Posterior vena cava (tissue), 2 donors: Measurements from ENCODE around the gene CDK11A. TPM values are rescaled to one million over a fixed set of nuclear protein-coding genes. Genes with fewer than 3 reads are reported as not detected.
"Not testable (repeated sequence)": the region's sequence is repeated elsewhere in the genome, so short reads cannot be mapped to it uniquely, and the experiment has no call there.

Source experiments
- DNase-seq: peaks from one replicate; pipeline ENCODE4 v3.0.0-alpha.2; 2020; ENCODE audit warnings: low spot score
- intact Hi-C, 2 donors: fragments of 100-400 bp; cut with DNase I; formaldehyde crosslinking; loops; one replicate each; pipeline versions ENCODE4 v1.14.1 to v1.14.2; 2022 to 2023
- total RNA-seq, 2 donors: library from RNA; stranded (reverse); fragmentation: NEBNext Ultra II Directional; extraction: Animal tissue kit (Norgen Biotek cat#: 25700); gene quantifications; one replicate each; pipeline ENCODE4 v1.2.1, GENCODE V29; 2021
- donor health status: DM: yes; HTN: yes; CAD: no.
- donor health status: DM: yes; HTN: yes; CAD: no.

CDK11A gene
- total RNA-seq, 2 donors from 2014 or later, result 29.2 to 37.7 TPM

- DNase-seq, result peak; percentile 96
- intact Hi-C loops, result not testable (repeated sequence)
Measured at GRCh38 chr1:1692714-1693647, 31.2 kb downstream of the CDK11A start, which contains the start of gene SLC35E2B. Gene SLC35E2B (minus strand): TSS chr1:1692795. CDS start chr1:1676699, 16,096 bp downstream.

- intact Hi-C loops, result not testable (repeated sequence)
- DNase-seq, result peak; percentile 88
Measured at GRCh38 chr1:1692324-1692713, 31.8 kb downstream of the CDK11A start.

GRCh38 chr1:1691443-1691842 lies 32.7 kb downstream of the CDK11A start:
- DNase-seq, result peak; percentile 10
- intact Hi-C loops, result not testable (repeated sequence)

- DNase-seq, intact Hi-C loops: not testable (repeated sequence)
Measured at GRCh38 chr1:1689526-1689925, 34.6 kb downstream of the CDK11A start.

- intact Hi-C loops, result no loop called here
- peak; percentile 67 for DNase-seq
Measured at GRCh38 chr1:1687846-1688245, 36.3 kb downstream of the CDK11A start.

GRCh38 chr1:1684031-1684681 lies 40.0 kb downstream of the CDK11A start:
- intact Hi-C loops, result no loop called here
- peak; percentile 72 for DNase-seq

GRCh38 chr1:1683104-1683905 lies 40.9 kb downstream of the CDK11A start:
- intact Hi-C loops, result no loop called here
- DNase-seq, result peak; percentile 37

- intact Hi-C loops, result no loop called here
- DNase-seq, result peak; percentile 49
Measured at GRCh38 chr1:1680912-1681273, 43.3 kb downstream of the CDK11A start.

GRCh38 chr1:1680031-1680911 lies 43.9 kb downstream of the CDK11A start:
- intact Hi-C loops, result no loop called here

GRCh38 chr1:1678581-1679380 lies 45.4 kb downstream of the CDK11A start:
- intact Hi-C loops, result no loop called here
- peak; percentile 73 for DNase-seq

More at GRCh38 chr1:1680031-1680911, 43.9 kb downstream of the CDK11A start:
- DNase-seq, result peak; percentile 34

- intact Hi-C loops, result no loop called here
- DNase-seq, result peak; percentile 67
Measured at GRCh38 chr1:1677718-1678580, 46.2 kb downstream of the CDK11A start.

- intact Hi-C loops, DNase-seq: not testable (repeated sequence)
Measured at GRCh38 chr1:1676087-1676486, 48.1 kb downstream of the CDK11A start.

GRCh38 chr1:1675218-1675617 lies 48.9 kb downstream of the CDK11A start:
- DNase-seq, intact Hi-C loops: not testable (repeated sequence)

GRCh38 chr1:1674806-1675205 lies 49.4 kb downstream of the CDK11A start:
- intact Hi-C loops, result not testable (repeated sequence)
- peak; percentile 75 for DNase-seq

- intact Hi-C loops, result no loop called here
- DNase-seq, result peak; percentile 61
Measured at GRCh38 chr1:1672181-1672965, 51.8 kb downstream of the CDK11A start.
